Stimulated activated CD8-positive, alpha-beta memory T cell treated with anti-CD3 and anti-CD28 coated beads, Interleukin-2, amount 100 ng/mL, for 1 hour (primary cell): ENCODE results near the gene PTPRT.
"Not testable (repeated sequence)": the region's sequence is repeated elsewhere in the genome, so short reads cannot be mapped to it uniquely, and the experiment has no call there.

ENCODE experiments used
- DNase-seq, 2 donors: peaks; one replicate each; pipeline ENCODE4 v3.0.0-alpha.2; 2020; ENCODE audit warnings: low read depth in 2 of 2

Gene PTPRT

DNA sequence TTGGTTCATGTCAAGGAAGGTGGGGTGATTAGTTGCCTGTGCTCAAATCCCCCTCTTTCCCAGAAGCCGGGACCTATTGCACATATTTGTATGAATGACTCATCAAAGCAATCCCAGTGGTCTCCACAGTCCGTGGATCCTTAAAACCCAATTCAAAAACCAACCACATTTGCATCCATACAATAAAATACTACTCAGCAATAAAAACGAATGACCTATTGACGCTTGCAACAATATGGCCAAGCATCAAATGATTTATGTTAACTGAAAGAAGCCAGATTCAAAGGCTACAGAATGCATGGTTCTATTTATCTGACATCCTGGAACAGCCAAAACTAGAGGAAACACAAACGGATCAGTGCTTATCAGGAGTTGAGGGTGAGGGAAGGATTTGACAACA, 275.4 kb downstream of the PTPRT start:
- DNase-seq, result no peak

DNA sequence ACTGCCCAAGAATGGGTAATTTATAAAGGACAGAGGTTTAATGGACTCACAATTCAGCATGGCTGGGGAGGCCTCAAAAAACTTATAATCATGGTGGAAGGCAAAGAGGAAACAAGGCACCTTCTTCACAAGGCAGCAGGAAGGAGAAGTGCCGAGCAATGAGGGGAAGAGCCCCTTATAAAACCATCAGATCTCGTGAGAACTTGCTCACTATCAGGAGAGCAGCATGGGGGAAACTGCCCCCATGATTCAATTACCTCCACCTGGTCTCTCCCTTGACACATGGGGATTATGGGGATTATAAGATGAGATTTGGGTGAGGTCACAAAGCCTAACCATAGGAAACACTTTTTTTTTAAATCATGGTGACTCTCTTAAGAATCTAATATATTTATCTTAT, 278.9 kb downstream of the PTPRT start:
- not testable (repeated sequence) for DNase-seq

DNA sequence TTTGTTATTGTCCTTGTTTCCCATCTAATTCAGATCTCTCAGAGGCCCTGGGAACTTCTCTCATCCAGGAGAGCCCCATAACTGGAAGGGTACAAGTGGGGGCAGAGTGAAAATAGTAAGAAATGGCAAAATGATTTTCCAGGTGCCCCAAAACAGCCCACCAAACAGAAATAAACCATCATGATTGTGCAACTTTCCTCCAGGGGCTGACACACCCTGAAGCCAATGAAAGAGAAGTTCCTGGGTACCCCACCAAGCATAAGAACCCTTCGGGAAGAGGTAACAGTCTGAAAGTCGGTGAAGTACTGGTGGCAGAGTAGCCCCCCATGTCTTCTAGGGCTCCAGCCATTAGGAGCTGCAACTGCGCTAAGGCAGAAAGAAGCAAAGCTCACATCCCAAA, 282.0 kb downstream of the PTPRT start:
- no peak for DNase-seq

DNA sequence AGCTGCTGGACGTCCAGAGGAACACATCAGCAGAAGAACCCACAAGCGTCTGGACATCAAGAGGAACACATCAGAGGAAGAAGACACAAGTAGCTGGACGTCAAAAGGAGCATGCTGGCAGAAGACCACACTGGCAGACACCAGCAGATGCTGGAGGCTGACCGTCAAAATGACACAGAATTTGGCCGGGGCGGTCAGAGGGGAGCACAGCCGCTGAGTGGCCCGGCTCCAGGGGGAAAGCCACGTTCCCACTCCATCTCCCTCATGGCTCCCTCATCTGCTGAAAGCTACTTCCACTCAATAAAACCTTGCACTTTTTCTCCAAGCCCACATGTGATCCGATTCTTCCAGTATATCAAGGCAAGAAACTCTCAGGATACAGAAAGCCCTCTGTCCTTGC, 283.6 kb downstream of the PTPRT start:
- DNase-seq, result no peak

DNA sequence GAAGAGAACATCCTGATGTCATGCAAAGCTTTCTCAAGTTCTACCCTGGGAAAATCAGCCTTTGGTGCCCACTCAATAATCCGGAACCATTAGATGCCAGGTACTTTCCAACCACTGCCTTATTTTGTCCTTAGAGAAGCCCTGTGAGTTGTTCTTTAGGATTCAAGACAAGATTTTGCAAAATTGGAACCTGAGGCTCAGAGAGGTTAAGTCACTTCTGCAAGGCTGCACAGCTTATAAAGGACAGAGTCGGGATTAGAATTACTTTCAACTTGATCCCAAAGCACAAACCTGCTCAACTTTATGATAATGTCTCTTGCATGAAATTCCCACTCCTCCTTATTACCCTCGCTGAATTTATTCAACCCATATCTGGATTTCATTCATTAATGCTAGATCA, 287.2 kb downstream of the PTPRT start:
- no peak for DNase-seq

DNA sequence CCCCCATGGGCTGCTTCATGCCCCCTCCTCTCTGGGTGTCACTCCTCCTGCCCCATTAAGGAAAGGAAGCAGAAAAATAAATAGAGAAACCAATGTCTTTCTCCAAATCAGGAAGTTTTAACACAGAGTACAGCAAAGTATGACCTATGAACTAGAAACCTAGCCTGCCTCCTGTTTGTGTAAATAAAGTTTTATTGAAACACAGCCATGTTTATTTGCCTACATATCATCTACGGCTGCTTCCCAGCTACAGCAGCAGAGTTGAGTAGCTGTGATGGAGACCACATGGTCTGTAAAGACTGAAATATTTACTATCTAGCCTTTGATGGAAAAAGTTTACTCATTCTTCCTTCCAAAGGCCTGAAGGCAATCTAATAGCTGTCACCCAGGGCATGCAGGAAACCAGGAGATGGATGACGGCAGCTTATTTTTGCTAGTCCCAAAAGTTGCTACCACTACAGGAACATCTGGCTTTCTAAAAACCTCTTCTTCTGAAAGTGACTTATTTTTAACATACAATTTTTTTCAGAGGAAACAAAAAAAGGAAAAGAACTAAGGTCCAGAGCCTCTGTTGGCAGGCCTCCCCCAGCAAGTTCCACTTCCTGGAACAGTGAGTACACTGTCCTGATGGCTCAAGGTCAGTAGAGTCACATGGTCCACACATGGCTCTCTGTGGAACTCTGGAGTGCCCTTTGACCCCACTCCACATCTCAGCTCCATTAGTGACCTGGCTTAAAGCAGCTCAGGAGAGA, 287.8 kb downstream of the PTPRT start:
- DNase-seq, result no peak

DNA sequence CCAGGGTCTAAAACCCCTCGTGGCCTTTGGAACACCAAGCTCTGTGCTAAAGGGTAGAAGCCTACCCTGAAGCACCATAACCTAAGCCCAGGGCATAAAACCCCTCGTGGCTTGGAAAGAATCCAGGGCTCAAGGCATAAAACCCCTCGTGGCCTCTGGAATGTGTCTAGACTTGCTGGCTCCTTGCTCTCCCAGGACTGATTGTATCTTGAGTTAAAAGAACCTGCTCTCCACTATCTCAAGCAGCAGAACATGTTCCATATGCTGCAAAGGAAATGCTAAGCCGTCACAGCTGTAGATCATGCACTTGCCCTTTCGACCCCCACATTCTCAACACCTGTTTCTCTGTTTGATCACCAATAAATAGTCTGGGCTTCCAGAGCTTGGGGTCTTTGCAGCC, 288.9 kb downstream of the PTPRT start:
- DNase-seq, result not testable (repeated sequence)

DNA sequence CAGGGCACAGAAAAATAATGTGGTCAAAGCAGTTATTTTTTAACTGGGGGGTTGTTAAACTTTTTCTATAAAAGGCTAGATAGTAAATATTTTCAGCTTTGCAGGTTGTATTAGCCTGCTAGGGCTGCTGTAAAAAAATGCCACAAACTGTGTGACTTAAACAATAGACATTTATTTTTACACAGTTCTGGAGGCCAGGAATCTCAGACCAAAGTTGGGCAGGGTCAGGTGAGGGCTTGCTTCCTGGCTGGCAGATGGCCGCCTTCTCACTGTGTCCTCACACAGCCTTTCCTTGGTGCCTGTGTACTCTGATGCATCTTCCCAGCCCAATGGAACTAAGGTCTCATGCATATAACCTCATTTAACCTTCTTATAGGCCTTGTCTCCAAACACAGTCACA, 294.7 kb downstream of the PTPRT start:
- DNase-seq, result no peak

DNA sequence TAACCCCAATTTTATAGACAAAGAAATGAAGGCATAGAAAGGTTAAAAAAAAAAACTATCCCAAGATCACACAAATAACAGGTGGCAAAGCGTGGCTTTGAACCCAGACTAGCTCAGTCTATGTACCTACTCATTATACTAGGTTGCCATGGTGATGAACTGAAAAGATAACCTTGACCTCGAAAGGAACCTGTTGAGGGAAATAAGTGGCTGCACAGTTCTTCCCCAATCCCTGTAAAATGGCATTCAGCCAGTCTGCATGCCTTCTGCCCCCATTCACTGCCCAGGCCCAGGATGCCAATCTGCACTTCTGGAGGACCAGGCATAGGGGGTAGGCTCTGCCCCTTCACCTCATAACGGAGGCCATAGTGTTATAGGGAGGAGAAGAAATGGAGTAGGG, 295.2 kb downstream of the PTPRT start:
- DNase-seq, result no peak

DNA sequence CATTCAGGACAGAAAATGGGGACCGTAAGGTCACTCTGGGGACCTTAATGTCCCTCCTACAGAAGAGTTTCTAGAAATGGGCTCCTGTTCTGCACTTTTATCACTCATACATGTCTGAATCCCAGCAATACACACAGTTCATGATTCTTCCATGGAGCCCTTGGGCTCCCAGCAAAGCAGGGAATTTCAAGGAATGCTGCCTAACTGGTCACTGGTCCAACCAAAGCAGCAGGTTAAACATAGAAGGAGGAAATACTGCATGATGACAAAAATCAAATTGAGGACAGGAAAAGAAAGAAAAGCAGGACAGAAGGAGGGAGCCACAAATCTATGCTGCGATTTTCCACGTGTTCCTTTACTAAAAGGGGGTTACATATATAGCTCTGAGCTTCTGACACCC, 300.2 kb downstream of the PTPRT start:
- DNase-seq, result no peak

DNA sequence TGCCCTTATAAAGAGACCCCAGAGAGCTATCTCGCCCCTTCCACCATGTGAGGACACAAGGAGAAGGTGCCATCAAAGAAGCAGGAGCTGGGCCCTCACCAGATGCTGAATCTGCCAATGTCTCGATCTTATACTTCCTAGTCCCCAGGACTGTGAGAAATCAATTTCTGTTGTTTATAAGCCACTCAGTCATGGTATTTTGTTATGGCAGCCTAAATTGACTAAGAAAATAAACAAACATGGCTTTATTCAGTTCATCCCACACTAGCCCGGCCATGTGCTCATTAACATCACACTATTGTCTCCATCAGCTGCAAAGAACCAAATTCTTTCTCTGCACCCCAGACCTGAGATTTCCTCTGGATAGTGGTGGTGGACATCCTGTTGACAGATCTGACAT, 302.4 kb downstream of the PTPRT start:
- DNase-seq, result no peak

DNA sequence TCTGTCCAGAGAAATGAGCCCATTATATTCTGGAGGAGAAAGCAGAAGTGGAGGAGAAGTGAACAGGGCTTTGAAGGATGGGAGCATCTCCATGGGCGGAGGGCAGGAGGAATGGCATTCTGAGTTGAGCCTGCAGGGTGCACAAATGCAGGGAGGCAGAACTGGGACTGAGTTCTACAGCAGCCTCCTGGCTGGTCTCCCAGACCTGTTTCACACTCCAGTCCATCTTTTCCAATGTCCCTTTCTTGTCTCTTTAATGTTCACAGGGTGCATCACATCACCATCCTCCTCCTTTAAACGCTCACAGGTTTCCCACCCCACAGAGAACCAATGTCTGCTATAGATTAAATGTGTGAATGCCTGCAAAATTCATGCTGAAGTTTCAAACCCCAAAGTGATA, 302.9 kb downstream of the PTPRT start:
- DNase-seq, result no peak

DNA sequence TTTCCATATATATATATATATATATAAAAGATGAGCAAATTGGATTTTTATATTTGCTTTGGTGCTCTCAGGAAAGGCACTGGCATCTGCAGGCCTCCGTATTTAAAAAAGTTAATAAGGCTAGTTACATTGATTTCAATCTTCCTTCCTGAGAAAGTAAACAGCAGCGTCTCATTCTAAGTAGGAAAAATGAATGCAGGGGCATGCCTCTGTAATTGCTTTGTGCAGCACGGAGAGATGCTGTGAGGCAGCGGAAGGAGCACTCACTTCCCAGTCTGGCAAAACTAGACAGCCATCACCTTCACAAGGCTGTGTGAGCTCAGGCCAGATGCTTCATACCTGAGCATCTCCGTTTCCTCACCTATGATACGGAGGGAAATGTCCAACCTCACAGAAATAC, 303.7 kb downstream of the PTPRT start:
- no peak for DNase-seq

DNA sequence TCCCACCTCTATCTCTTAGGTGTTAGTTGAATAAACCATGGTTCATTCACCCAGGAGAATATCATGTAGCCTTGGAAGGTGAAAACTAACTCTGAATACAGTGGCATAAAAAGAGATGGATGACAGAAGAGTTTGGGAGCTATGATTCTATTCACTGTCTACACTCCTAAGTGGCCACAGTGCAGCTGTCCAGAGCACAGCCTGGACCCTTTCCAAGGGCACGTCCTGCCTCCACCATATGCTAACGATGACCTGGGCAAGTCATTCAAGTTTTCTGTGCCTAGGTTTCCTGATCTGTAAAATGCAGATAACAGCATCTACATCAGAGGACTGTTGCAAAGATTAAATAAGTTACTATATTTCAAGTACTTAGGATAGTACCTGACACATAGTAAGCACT, 314.1 kb downstream of the PTPRT start:
- DNase-seq, result no peak

DNA sequence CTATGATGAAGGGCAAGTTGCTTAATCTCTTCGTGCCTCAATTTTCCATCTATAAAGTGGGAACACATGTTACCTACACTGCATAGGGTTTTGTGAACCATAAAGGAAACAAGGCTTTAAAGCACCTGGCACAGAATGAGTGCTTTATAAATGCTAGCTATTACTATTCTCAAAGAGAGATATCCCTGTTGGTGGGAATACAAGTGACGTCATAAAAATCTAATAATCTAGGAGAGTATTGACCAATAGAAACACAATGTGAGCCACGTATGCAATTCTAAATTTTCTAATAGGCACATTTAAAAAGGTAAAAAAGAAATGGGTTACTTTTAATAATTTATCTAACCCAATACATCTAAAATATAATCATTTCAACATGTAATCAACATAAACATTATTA, 316.4 kb downstream of the PTPRT start:
- no peak for DNase-seq

DNA sequence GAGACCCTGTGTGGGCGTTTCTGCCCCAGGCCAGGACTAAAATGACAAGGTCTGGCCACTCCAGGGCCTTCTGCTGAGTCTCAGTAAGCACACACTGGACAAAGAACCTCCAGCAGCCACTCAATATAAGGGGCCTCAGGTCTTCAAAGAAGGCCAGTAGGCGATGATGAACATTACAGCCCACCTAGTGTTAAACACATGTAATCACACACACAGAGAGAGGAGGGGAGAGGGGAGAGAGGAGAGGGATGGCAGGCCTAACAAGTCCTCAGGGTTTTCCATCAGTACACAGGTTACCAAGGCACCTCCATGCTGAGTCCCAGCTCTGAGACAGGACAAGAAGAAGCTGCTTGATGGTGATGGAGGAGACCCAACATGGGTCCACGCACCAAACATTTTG, 325.6 kb downstream of the PTPRT start:
- DNase-seq, result no peak

DNA sequence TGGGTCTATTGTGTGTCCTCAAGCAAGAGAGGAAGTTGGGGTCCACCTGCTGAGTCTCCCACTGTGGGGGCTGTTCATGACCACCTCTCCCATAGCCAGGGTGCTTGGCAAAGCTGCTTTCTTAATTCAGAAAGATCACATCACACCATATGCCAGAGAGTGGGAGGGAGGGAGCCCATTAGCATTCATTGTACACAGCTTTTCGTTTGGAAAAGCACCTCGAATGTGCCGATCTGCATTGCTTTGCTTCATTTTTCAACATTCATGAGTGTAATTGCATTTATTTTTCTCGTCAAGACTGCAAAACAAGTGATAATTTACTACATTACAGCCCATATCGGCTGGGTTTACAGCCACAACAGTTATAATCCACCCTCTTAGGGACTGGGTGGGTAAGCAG, 327.3 kb downstream of the PTPRT start:
- no peak for DNase-seq

DNA sequence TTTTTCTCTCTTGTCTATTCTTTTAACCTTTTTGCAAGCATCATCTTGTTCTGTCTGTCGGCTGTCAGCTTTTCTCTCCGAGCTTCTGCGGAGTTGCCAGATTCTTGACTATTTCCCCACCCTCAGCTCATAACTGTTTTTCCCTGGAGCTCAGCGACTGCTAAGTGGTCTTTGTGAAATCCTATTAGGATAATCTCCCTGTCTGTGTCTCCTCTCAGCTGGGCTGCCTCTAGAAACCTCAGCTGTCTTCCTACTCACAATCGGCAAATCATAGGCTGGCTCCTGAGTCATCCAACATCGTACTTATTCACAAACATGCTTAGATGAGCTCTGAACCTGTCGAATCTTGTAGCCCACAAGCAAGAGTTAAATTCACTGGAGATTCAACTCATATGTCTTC, 332.3 kb downstream of the PTPRT start:
- no peak for DNase-seq

DNA sequence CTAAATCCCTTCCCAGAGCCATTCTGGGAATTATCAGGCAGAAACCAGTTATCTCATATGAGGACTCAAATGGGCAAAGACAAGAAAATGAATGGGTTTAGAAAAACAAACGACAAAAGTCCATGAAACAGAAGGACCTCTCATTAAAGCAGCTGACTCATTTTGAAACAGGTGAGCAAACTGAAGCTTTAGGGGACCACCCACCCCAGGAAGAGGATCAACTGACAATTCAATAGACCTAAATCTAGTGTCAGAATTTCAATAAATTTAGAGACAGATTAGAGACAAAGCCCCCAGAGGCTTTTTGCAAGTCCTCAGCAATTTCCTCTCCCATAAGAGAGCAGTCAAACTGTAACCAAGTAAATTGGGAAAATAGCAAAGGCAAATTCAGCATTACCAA, 333.8 kb downstream of the PTPRT start:
- DNase-seq, result no peak

DNA sequence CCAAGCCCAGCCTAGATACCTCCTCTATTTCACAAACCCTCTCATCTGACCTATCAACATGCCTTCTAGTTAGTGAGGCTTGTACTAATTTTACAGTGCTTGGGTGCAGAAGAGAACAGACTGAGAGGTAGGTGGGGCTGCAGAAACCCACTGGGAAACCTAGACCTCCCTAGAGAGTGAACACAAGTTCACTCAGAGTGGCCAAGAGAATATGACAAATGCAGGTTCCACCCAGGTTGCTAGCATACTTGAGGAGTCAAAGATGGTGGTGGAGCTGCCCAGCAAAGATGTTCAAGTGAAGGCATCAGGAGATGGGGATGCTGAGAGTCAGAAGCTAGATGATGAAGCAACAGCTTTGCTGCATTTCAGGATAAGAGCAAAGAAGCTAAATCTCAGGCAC, 337.0 kb downstream of the PTPRT start:
- no peak for DNase-seq

DNA sequence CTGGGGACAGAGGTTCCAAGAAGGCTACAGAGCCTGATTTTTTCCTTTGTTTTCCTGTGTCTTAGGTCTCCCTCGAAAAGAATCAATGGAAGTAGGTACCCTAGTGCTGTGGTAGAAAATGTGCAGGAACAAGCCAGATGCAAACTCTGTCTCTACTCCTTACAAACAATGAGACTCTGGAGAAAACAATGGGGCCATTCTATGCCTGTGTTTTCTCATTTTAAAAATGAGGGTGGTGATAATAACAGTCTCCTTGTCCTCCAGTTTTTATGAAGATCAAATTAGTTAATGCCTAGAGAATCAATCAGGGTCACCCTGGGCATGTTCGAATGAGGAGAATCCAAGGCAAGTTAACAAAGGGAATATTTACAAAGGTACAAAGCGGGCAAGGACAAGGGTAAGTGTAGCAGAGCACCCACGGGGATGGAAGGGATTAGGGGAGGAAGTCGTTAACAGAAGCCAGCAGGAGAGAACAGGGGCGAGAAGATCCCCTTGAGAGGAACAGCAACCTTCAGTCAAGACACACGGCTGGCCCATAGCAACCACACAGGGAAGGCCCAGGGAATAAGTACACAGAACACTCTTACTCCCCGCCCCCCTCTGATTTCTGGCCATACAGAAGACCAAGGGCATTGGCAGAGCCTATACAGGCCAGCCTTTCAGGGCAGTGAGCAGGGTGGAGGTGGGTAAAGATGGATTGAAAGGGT, 342.8 kb downstream of the PTPRT start:
- DNase-seq, result no peak

DNA sequence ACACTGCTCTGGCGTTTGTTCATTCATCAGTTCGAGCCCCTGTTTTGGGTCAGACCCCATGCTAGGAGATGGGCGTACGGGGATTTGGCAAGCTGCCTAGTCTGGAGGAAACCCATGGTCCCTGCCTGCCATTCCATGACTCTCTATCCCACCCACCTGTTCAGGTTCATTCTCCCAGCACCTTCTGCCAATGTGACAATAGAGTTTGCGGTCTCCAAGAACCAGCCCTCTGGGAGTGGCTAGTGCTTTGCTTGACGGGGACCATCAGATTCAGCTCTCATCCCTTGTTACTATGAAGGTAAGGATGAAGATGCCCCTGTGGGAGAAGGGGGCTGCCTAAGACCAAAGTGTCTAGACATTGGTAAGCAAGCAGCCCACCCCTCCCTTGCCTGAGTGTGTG, 345.0 kb downstream of the PTPRT start:
- DNase-seq, result no peak

DNA sequence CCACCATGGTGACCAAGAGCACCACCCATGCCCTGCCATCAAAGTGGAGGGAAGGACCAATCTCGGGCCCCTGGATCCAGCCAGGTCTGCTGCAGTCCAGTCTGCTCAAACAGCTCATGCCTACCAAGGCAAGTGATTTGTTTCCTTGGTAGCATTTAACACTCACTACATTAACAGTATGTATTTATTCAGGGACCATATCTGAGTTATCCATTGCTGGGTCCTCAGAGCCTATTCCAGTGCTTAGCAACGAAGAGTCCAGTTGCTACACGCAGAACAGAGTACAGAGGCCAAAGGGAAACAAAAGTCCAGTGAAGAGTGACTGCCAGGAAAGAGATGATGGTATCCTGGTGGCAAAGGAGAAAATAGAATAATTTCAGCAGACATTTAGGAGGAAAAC, 352.2 kb downstream of the PTPRT start:
- DNase-seq, result no peak

DNA sequence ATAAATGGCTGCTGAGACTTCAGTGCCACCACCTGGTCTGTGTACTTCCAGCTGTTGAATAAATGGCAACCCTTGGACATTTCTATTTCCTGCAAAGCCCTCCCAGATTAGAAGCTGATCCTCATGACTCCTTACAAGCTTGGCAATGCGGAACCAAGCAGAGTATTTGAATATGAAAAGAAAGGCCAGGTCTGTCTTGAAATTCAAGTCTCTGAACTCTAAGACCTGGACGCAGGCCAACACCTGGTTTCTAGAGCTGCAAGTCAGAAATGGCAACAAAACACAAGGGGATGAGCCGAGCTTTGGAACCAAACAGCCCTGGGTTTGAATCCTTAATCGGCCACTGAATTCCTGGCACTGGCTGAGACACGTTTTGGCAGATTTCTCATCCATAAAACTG, 353.4 kb downstream of the PTPRT start:
- DNase-seq, result no peak
